HG02642 (cell line): ENCODE measurements around the gene PRKD3.

Experiments used
- ATAC-seq: cut with Tn5 transposase; IDR thresholded peaks from one replicate; pipeline ENCODE4 v1.9.1; 2021; ENCODE audit warnings: mild to moderate bottlenecking; ENCODE audit not compliant: unreplicated experiment, poor library complexity

PRKD3 gene

DNA sequence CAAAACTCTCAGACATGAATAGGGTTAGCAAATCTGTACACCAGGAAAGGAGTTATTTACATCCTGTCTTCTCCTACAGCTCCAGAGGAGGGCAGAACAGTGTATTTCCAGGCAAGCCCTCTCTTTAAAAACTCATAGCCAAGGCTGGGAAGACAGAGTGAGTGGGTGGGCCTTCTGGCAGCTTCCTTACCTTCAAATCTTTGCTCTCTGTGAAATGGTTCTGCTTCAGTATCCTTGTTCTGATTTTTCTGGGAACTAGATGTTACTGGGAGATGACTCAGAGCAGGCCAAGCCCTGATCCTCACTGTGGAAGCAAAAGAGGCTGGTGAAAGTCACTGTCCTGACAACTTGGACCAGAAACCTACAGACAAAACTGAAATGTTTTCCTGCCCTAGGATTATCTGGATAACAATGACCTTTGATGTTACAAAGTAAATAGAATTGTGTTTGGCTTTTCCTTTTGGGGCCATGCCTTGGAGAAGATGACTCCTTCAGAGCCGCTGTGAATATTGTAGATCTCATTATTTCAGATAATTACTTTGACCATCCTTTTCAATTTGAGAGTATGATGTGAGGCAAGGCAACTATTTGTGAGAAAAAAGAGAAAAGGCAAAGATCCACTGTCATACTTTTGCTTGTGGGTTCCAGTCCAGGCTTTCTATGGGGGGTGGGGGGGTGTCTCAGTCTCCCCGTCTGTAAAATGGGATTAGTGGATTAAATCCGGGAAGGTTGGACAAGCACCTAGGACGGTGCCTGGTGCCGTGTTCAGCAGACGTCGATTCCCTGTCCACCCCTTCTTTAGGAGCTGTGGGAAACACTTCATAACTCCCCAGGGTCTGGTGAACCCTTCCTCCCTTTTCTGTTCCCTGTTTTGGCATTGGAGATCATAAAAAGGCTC lies 19.2 kb upstream of the PRKD3 start:
- ATAC-seq, result no peak

DNA sequence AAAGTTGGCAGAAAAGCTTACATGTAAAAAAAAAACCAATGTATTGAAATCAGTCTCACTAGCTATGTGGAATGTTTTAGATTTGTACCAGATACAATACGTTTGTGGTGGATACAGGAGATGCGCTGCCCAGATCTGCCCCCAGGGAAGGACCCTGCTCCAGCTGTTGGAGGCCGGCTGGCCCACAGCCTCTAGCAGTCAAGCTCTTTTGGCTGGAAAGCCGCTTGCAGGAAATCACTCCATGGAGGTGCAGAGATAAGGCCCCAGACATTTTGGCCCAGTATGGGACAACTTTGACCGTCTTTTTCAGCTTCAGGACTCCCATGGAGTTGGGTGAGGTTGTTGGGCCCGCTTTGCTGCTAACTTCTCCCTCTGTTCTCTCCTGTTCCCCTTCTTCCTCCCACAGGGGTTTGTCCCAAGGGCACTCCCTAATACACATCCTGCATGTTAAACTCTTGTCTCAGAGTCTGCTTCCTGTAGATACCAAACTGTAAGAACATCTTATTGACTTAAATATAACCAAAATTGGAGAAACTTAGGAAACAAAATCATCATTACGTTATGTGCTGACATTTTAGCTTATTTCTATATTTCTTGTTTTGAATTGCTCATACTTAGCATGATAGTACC lies 18.1 kb upstream of the PRKD3 start:
- ATAC-seq, result no peak

DNA sequence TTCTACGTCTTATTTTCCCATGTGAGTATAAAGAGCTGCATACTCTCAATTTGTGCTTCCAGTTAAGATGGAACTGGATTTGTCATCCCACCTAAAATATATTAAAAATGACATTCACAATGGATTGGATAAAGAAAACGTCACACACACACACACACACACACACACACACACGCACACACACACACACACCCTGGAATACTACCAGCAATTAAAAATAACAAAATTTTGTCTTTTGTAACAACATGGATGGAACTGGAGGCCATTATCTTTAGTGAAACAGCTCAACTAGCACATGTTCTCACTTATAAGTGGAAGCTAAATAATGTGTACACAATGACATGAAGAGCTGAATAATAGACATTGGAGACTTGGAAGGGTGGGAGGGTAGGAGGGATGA lies 16.0 kb upstream of the PRKD3 start:
- ATAC-seq, result no peak

DNA sequence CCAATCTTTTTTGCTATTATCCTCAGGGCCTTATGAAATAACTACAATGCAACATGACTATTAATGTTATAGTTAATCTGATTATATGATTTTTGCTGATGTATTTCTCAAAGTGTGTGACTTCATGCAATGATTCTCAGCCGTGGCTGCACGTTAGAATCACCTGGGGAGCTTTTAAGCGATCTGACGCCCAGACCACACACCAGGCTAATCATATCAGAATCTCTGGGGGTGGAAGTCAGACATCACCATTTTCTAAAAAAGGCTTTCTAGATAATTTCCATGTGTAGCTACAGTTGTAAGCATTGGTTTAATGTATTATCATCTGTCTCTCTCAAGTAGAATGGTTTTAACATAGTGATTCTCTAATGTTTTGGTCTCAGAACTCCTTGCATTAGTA lies 14.3 kb upstream of the PRKD3 start:
- no peak for ATAC-seq

DNA sequence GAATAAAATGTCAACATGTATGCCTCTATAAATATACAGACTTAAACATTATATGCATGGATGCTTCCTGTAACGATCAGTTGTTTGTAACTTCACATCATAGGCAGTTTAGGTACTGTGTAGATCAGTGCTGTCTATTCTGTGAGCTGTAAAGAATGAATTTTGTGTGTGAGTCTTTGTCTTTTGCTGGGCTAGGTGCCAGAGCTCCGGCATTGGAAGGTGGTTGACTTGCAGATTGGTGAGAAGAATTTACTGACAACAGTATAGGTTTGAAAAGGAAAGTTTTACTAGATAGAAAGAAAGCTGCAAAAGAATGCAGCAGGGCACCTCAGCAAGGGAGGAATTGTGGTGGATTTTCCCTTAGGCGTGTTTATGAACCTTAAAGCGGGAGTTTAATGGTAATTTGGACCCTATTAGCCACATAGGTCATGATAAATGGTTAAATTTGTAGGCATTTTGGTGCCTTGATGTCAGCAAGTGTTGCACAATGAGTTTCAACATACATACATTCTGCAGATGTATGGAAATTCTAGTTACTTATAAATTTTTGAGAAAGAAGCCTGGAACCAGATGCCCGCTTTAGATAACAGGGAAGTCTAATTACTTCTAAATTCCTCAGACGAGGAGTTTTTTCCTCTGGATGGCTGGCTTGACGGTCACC lies 13.1 kb upstream of the PRKD3 start:
- ATAC-seq, result no peak

DNA sequence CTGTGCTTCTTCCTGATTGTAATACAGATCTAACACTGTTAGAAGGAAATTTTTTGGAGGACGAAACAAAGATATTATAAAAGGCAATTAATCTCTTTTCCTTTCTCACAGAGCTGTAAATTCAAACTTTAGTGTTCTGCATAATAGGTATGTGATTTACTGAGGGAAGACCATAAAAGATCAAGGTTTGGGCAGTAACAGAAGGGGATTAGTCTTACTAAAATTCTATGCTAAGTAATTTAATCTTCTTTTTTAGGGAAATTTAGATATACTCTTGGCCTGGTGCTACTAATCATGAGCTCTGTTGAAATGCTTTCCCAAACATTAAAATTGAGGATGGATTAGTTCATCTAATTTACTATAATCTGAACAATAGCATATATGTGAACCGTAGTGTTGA lies 11.0 kb upstream of the PRKD3 start:
- no peak for ATAC-seq

DNA sequence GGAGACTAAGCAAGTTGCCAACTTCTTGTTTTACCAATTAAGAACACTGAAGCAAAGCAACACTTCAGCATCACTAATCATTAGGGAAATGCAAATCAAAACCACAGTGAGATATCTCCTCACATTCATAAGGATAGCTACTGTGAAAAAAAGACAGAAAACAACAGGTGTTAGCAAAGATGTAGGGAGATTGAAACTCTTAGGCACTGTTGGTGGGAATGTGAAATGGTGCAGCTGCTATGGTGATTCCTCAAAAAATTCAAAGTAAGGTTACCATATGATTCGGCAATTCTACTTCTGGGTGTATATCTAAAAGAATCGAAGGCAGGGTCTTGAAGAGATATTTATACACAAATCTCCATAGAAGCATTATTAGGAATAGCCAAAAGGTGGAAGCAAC lies 8.6 kb upstream of the PRKD3 start:
- ATAC-seq, result no peak

DNA sequence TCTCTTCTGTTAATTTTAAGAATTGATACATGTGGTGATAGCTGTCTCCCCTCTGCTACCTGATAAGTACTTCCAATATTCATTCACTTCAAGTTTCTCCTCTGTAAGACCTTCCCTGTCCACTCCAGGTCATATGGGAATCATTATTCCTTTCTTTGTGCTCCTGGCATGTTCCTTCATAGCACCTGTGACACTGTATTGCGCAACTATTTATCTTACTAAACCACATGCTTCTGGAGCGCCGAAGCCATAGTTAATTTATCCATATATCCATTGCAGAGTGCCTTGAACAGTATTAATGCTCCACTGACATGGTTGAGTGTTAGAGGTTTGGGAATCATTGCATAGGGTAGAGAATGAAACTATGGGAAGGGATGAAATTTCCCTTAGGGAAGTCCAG lies 7.9 kb upstream of the PRKD3 start:
- ATAC-seq, result no peak

DNA sequence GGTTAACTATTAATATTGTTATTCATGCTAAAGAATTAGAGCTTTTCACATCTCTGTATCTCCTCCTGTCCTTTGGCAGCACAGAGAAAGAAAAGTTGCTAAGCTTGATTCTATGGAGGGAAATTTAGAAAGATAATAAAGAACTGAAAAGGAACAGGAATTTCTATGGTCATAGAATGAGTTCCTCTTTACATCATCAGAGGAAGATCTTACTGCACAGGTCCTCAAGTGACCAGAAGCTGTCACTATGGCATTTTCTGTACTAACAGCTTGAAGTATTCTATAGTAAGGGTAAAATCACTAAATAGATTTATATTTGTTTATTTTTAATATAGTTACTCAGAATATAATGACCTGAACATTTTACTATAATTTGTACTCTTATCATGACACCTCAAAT lies 6.0 kb upstream of the PRKD3 start:
- no peak for ATAC-seq

DNA sequence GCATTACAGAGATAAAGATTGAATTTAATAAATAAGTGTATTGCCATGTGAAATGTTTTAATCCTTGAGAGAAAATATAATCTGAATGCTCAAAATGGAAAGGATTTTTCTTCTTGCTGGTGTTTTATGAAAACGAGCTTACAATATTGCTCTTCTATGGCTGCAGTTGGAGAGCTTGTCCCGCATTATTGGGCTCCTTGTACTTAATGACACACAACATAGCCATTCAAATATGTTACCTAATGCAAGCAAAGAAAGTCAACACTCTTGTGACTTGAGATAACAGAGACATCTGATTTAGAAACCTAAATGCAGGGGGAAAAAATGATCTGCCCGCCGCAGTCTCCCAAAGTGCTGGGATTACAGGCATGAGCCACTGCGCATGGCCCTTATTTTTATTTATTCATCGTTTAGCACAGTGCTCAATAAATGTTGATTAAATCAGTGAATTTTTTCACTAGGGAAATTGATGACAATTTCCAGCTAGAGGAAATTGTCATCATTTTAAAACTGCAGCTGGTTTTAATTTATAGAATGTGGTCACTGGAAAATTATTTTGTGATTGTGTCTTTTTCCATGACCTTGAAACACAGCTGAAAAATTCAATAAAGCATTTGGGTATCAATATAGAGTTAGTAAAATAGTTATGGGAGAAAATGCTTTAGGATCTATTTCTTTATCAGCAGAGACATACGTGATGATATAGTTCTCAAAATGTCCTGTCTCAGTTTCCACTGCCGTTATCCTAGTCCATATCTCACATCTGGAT lies 2.4 kb upstream of the PRKD3 start:
- no peak for ATAC-seq

DNA sequence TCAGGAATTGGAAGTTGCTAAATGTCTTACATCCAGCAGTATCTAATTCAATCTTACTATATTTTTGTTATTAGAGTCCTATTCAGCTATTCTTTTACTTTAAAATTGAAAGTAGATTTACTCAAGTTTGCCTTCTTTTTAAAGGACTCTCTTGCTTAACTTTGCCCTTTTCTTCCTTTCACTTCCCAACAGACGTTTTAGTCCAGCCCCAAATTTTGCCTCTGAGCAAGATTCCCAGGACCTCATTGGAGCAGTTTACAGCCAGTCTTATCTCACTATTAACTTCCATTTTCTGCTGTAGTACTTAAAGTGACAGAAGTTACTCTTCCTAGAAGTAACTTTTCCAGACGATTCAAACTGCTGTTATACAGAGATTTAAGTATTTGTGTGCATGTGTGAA lies 1.7 kb upstream of the PRKD3 start:
- no peak for ATAC-seq

DNA sequence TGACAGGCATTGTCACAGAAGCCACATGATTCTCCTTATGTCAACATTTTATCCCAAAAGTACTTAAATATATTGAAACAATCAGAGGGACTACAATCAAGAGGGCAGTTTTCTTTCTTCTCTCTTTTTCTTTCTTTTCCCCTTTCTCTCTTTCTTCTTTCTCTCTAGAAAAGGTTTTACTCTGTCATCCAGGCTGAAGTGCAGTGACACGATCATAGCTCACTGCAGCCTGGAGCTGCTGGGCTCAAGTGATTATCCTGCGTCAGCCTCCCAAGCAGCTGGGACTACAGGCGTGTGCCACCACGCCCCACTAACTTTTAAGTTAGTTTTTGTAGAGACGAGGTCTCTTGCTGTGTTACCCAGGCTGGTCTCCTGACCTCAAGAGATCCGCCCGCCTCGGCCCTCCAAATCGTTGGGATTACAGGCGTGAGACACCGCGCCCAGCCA lies 1.0 kb upstream of the PRKD3 start:
- no peak for ATAC-seq

DNA sequence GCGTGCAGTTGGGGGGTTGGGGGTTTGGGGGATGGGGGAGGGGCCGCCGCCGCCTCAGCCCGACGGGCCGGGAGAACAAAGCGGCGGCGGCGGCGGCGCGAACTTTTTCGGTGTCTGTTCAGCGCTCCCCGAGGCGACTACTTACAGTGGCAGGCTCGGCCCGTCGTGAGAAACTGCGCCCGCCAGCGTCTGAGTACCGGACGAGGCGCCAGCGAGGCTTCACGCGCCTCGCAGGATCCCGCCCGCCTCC lies 172 bp downstream of the PRKD3 start:
- ATAC-seq, result no peak

DNA sequence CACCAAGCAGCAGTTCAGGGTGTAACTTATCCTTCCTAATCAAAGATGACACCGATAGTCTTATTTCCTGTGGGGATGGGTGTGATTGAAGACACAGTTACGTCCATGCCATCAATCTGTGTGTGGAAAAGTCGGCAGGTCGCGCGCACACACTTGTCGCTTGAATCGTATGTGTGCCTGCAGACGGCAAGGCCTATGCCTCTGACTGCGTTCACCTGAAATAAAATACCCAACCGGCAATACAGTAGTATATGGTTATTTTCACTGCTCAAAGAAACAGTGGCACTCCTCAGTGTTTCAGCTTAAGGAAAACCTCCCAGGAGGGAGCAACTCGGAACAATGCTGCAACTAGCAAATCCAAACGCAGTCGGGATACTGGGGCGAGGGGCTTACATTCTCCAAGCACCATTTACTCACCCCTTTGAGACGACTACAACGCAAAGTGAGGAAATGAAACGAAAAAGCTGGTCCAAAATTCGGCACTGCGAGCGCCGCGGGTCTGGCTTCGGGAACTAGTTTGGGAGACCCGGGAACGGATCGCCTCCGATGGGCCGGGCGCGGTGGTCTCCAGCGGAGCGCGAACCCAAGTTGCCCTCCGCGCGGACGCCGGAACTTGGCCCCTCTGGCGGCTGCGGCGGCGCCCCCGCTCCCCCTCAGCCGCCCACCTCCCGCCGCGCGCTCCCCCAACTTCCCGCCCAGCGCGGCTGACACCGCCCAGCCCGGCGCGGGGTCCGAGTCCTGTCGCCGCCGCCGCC lies 675 bp downstream of the PRKD3 start:
- ATAC-seq, result peak; percentile 29

DNA sequence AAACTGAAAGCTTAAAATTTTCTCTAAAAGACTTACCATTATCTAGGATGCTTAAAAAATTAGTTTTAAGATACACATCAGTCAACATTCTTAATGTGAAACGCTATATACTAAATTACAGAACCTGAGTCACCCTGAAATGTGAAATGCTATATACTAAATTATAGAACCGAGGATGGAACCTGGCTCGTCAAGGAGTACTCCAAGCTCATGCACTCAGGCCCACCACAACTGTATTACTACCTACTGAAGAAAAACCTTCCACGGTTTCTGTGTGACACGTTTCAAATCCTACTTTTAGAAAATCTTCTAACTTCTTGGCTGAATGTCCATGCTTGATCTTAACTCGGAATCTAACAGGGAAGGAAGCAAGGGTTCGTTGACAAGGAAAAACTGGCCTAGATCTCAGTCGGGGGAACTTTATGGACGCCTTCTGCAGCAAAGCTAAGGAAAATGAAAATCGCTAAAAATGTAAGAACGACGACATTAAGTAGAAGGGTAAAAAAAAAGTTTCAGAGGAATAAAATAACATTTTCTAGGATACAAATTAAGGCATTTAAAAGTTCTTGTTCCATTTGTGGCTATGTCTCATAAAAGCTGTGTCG lies 1.4 kb downstream of the PRKD3 start:
- no peak for ATAC-seq

DNA sequence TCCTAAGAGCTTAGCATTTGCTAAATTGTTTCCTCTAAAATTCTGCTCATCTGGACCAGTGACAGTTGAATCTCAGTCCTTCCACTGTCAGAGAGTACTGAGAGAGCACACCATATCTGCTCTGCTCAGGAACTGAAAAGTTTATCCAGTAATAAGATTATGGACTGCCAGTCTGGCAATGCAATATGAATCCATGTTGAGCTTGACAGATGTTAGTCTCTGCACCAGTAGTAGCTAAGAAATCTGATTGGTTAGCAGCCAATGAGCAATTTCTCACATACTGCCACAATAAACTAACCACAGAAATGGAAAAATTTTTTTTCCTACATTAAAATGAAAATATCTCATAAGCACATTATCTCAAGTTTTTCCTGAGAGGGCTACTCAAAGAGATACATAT lies 2.3 kb downstream of the PRKD3 start:
- no peak for ATAC-seq

DNA sequence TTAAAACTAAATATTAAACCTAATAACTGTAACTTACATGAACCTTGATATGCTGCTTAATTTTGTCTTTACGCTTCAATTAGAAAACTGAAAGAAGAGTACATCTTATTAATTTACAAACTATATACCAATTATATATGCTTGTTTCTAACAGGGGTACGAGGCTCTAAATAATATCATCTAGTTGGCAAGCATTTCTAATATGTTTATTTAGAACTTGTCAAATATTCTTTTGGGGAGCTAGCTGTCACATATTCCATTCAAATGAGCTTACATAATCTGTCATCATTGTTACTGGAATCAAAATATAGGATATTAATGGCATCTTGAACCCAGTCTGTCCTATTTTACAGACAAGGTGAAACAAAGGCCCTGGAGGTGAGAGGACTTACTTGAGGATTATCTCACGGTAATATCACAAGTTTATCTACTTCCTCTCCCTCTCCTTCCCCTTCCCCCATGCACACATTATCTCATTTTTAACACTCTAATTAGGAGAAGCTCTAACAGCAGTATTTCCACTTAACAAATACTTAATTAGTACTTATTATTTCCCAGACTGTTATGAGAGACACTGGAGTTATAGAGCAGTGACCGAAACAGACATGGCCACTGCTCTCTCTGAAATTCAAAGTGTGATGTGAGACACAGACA lies 3.5 kb downstream of the PRKD3 start:
- ATAC-seq, result no peak

DNA sequence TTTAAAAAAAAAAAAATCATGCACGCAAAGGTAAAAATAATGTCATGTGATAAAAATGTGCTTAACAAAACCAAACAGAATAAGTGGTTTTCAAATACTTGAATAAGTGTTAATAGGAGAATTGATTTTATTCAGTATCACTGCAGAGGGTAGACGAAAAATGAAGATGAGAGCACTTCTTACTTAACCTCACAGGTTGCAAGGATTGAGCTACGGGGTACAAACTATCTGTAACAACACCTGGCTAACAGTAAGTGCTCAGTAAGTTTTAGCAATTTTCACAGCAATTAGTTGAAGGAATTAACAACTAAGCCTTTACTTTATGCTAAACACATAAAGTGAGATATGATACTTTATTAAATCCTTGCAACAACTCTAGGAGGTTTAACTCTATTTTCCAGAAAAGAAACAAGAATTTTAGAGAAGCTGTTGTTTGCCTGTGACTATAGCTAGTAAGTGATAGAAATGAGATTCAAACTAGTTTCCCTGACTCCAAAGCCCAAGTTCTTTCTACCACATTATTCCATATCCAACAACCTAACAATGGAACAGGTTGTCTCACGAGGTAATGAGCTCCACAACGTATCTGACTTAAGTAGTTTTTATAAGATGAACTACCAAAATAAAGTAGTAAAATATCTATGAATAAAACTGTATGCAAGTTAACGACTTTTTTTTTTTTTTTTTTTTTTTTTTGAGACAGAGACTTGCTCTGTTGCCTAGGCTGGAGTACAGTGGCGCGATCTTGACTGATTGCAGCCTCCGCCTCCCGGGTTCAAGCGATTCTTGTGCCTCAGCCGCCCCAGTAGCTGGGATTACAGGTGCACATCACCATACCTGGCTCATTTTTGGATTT lies 4.7 kb downstream of the PRKD3 start:
- no peak for ATAC-seq
